ENCODE results near the gene AMZ1. TPM values are rescaled to one million over a fixed set of nuclear protein-coding genes. Genes with fewer than 3 reads are reported as not detected.
"Not testable (repeated sequence)": the region's sequence is repeated elsewhere in the genome, so short reads cannot be mapped to it uniquely, and the experiment has no call there.

AMZ1 gene
- polyA plus RNA-seq, 10 donors: 0.07 to 0.43 (median 0.19) TPM

- no peak for DNase-seq
These were observed 20.2 kb upstream of the AMZ1 start for GRCh38 chr7:2667843-2668242.

- no peak for DNase-seq
These were observed 19.6 kb upstream of the AMZ1 start for GRCh38 chr7:2668401-2668800.

- no peak for DNase-seq
These were observed 17.8 kb upstream of the AMZ1 start for GRCh38 chr7:2670171-2670570.

GRCh38 chr7:2670720-2671391, 17.1 kb upstream of the AMZ1 start:
- peak in 2 of 3 donors; percentile 62 to 76 for DNase-seq

- DNase-seq: not testable (repeated sequence)
These were observed 14.8 kb upstream of the AMZ1 start for GRCh38 chr7:2673214-2673613.

GRCh38 chr7:2673934-2674333, 14.1 kb upstream of the AMZ1 start:
- no peak for DNase-seq

GRCh38 chr7:2675256-2675764, 12.7 kb upstream of the AMZ1 start:
- no peak for DNase-seq

- DNase-seq: not testable (repeated sequence)
These were observed 11.4 kb upstream of the AMZ1 start for GRCh38 chr7:2676576-2676975.

- not testable (repeated sequence) for DNase-seq
These were observed 9.5 kb upstream of the AMZ1 start for GRCh38 chr7:2678454-2678853.

GRCh38 chr7:2679135-2680127, 8.6 kb upstream of the AMZ1 start:
- not testable (repeated sequence) for DNase-seq

GRCh38 chr7:2680256-2680655, 7.7 kb upstream of the AMZ1 start:
- DNase-seq: no peak

GRCh38 chr7:2680792-2681490, 7.1 kb upstream of the AMZ1 start:
- peak; percentile 41 to 82 (median 73) for DNase-seq

- DNase-seq: no peak
These were observed 5.8 kb upstream of the AMZ1 start for GRCh38 chr7:2681929-2682799.

- DNase-seq: no peak
These were observed 3.5 kb upstream of the AMZ1 start for GRCh38 chr7:2684501-2684900.

GRCh38 chr7:2686101-2686500, 1.9 kb upstream of the AMZ1 start:
- no peak for DNase-seq

- DNase-seq: no peak
These were observed 598 bp upstream of the AMZ1 start for GRCh38 chr7:2687338-2687869.

- peak in 1 of 3 donors; percentile 59 for DNase-seq
These were observed 674 bp downstream of the AMZ1 start for GRCh38 chr7:2688409-2689342.

- no peak for DNase-seq
These were observed 1.4 kb downstream of the AMZ1 start for GRCh38 chr7:2689343-2689847.

Data from muscle of back (tissue), 11 donors.